Activated naive CD4-positive, alpha-beta T cell (primary cell): ENCODE data around the gene LYSMD3.
"Not testable (repeated sequence)": the region's sequence is repeated elsewhere in the genome, so short reads cannot be mapped to it uniquely, and the experiment has no call there.

Experiments
- DNase-seq, 4 experiments: peaks; one replicate each; lab custom pipeline; 2025; lab: John Stamatoyannopoulos, UW

The LYSMD3 gene

DNA sequence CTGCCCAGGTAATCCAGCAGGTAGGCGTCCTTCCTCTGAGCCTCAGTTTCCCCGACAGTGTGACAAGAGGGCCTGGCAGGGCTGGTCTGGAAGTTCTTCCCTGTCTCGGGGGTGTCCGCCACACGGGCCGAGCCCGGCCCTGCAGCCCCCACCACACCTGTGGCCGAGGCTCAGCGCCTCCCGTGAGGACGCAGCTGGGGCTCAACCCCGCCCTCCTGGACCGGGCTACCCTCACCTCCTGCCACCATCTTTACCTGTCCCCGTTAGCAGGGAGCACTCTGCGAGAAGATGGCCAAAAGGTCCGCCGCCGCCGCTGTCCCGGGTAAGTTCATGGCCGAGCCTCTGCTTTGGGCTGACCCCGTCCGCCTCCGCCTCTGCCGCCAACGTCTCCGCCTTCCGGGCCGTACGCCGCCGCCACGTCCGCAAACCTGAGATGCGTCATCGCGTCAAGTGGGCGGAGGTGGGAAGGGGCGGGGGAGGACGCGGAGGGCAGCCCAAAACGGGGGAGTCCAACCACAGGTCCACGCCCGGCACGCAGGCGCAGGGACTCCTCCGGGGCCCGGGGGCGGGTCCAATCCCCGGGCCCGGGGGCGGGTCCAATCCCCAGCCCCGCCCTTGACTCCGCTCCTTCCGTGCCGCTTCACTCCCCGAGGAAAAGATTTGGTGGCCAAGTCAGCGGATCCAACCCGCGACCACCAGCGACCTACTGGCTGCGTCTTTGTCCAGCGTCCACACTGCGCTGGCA lies at the start of gene LYSMD3:
TSS of gene LYSMD3 (minus strand) at position 391 of the 745 bp plus-strand sequence. CDS start 4,295 bp downstream, outside the sequence.
- peak; percentile 86 to 97 (median 92) for DNase-seq

DNA sequence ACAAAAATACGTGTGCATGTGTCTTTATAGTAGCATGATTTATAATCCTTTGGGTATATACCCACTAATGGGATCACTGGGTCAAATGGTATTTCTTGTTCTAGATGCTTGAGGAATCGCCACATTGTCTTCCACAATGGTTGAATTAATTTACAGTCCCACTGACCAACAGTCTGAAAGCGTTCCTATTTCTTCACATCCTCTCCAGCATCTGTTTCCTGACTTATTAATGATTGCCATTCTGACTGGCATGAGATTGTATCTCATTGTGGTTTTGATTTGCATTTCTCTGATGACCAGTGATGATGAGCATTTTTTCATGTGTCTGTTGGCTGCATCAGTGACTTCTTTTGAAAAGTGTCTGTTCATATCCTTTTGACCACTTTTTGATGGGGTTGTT lies 47.2 kb upstream of the LYSMD3 start:
- not testable (repeated sequence) for DNase-seq

DNA sequence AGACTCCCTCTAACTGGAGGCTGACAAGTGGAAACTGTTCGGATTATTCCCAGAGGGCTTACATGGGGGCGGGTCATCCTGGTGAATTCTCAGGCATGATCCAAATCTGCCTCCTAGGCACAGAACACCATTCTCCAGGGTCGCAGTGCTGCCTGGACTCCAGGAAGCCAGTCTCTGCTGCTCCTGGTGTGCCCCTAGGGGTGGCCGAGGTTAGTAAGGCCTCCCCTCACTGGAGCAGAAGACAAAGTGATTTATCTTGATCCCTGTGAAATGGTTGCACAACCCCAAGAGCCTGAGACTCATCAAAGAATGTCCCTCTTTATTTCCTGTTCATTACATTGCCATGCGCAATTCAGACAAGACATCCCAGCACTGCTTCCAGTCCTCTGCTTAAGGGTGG lies 46.3 kb upstream of the LYSMD3 start:
- no peak for DNase-seq

GRCh38 chr5:90571147-90571773 lies 41.9 kb upstream of the LYSMD3 start:
- no peak for DNase-seq

DNA sequence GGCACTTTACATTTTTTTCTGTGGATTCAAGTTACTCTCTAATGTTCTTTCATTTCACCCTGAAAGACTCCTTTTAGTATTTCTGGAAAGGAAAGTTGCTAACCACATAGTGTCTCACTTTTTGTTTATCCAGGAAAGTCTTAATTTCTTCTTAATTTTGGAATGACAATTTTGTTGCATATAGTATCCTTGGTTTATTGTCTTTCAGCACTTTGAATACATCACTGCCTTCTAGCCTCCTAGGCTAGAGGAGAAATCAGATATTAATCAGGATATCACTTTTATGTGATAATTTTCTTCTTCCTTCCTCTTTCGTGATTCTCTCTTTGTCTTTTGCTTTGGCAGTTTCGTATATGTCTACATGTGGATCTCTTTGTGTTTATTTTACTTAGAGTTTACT lies 40.6 kb upstream of the LYSMD3 start:
- DNase-seq, result no peak

GRCh38 chr5:90569084-90569483 lies 39.7 kb upstream of the LYSMD3 start:
- no peak for DNase-seq

DNA sequence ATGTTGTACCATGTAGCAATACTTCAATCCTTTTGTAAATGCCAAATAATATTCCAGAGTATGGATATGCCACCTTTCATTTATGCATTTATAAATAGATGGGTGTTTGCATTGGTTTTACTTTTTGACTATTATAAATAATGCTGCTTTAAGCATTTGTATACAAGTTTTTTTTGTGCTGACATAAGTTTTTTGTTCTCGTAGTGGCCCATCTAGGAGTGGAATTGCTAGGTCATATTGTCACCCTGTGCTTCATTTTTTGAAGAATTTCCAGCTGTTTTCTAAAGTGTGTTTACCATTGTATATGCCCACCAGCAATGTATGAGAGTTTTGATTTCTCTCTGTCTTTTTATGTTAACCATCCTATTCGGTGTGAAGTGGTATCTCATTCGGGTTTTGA lies 36.1 kb upstream of the LYSMD3 start:
- no peak for DNase-seq

GRCh38 chr5:90563108-90563507 lies 33.7 kb upstream of the LYSMD3 start:
- DNase-seq, result no peak

DNA sequence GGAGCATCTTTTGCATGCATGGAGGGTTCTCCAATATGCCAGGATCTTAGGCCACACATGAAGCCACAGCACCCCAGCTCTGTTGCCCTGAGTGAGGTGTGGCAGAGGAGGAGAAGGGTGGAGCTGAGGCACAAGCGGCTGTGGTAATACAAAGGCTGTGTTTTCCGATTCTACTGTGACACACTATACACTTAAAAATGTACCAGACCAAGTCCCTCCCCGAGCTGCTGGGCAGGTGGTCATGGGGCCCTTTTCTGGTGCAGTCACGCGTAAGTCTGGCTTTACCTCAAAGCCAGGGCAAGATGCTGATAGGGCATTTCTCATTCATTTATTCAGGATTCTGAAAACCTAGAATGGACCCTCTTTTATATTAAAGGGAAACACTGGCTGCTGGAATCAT lies 33.0 kb upstream of the LYSMD3 start:
- no peak for DNase-seq

- no peak for DNase-seq
Measured at GRCh38 chr5:90561766-90562165, 32.4 kb upstream of the LYSMD3 start.

DNA sequence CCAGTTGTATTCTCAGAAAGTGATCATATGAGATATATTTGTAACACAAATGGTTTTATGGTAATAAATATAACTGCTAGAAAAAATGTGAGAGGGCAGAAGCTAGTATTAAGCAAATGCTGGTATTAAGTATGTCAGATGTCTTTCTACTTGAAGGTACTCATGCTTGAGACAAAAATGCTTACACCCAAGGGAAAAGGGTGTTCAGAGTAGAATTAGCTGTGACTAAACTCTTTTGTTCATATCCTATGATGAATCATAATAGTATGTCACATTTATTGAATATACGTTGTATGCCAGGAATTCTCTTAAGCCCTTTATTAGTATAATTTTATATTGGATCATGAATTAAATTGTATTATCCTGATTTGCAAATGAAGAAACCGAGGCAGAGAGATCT lies 31.4 kb upstream of the LYSMD3 start:
- DNase-seq, result no peak

GRCh38 chr5:90558344-90559192 lies 29.2 kb upstream of the LYSMD3 start, which contains the start of gene ADGRV1:
Gene ADGRV1, plus strand, starts transcription at chr5:90558797. Its CDS starts 99 bp downstream, at chr5:90558896.
- no peak for DNase-seq

DNA sequence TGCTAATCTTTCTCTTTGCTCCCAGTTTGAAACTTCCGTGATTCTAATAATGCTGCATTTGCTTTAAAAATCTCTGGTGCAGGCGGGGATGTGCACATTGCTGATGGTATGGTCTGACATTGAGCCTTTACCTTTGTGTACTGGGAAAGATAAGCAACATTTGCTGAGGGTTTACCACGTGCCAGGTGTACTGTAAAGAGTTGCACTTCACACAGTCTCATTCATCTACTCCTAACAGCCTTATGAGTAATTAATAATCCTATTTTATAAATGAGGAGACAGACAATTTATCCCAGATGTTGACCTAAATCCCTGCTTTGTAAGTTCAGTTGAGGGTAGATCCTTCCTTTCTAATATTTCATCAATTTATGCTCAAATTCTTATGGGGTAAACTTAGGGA lies 28.5 kb upstream of the LYSMD3 start:
- DNase-seq, result no peak

DNA sequence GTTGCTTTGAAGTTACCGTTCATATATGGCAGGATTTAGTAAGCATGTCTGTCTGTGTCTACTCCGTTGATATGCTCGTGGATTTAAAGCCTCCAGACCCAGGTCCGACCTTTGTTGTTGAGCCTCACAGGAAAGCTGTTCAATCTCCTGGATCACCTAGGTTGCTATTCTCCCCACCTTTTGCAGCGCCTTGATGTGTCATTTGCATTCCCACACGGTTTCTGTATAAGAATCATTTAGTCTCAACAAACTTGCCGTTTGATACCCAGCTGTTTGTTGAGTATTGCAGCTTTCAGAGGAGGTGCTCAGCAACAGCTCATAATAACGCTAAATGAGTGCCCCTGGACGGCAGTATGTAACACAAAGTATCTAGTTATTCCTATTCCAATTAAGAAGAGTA lies 28.0 kb upstream of the LYSMD3 start:
- no peak for DNase-seq

DNA sequence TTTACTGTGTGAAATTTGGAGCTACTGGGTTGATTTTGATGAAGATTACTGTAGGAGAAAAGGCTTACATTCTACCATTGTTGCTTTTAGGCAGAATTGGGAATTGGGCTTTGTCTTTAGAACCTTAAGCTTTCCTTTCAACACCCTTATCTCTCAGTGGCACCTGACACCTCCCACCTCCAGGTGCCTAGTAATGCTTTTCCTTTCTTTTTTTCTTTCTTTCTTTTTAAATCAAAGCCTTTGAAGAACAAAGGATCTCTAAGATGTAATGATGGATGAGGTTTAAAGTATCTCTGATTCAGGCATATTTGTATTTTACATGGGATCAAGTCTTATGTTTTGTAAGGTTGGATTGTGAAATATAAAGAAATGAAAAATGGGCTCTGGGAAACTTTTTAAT lies 26.3 kb upstream of the LYSMD3 start:
- no peak for DNase-seq

- no peak for DNase-seq
Measured at GRCh38 chr5:90554358-90555006, 25.1 kb upstream of the LYSMD3 start.

DNA sequence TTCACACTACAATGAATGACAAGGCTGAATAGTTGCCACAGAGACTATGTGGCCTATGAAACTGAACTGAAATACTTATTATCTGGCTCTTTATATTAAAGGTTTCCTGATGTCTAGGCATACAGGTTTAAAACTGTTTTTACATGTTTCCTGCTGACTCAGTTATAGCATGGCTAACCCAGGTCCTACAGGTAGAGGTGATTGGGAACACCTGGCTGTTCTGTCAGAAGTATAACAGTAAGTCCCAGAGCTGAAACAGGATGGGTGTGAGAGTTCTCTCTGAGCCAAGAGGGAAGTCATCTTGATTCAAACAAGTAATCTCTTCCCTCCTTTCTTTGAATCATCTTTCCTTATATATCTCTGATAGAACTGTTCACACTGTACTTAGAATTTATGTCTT lies 24.3 kb upstream of the LYSMD3 start:
- no peak for DNase-seq

DNA sequence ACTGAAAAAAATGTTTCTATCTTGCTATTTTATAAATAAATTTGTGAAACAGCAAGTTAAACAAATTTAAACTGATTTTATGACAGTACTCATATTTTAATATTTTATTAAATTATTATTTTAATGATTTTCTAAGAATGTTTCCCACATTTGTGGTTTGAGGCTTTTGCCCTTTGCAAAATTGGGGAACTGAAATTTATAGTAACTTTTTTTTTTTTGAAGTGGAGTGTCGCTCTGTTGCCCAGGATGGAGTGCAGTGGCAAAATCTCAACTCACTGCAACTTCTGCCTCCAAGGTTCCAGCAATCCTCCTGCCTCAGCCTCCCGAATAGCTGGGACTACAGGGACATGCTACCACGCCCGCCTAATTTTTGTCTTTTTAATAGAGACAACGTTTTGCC lies 22.0 kb upstream of the LYSMD3 start:
- DNase-seq, result no peak

- DNase-seq, result no peak
Measured at GRCh38 chr5:90550963-90551362, 21.6 kb upstream of the LYSMD3 start.

DNA sequence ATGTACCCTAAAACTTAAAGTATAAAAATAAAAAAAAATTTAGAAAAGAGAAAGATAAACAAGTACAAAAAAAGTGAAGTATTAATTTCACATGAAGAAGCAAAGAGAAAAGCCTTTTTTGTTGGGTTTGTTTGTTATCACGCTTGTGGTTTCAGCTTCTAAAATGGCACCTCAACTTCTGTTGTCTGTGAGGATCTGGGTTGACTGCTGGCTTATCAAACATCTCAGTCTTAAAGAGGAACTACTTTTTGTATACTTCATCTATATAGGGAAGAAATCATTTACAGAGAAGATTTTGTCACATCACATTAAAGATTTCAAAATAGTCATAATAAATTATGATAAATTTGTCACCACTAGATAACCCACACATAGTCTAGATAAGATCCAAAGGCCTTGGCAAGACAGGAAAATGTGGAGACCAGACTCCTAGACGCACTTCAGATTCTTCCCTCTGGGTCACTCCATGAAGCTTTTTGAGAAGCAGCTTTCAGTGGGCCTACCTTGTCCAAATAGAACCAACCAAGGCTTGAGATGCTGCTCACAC lies 20.4 kb upstream of the LYSMD3 start:
- no peak for DNase-seq

DNA sequence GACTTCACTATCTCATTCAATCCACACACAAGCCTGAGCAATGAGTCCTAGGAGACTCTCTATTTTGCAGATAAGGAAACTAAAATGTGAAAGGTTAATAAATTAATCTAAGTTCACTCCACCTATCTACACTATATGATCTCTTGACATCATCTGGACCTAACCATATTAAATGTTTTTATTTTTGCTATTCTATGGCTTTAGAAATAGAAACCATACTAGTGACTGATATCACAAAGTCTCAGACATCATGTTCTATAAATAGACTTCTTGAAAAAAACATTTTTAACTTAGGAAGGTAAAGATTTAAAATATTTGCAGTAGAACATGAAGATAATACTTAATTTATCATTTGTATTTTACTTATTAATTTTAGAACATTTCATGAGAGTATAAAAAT lies 19.8 kb upstream of the LYSMD3 start:
- no peak for DNase-seq

DNA sequence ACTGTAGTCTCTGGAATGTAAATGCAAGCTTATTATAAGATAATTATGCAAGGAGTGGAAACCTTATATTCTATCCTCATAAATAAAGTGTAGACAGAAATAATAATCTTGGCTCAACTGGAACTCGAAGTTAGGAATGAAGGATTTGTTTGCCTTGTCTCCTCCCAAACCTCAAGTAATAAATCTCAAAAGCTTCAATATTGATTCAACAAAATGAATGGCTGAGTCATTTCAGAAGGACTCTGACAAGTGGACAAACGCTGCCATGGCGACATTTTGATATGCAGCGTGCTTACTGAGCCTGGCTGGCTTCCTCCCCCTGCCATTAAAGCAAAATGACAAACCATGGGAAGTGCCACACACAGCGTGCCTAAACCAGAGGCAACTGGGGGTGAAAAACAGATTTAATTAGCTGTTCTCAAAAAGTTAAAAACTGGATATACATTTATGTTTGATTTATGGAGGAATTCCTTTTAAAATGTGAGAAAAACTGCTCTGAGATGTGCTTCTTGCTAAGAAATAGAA lies 18.7 kb upstream of the LYSMD3 start:
- no peak for DNase-seq
